ENCODE results near the gene AHCTF1.
"Not testable (repeated sequence)": the region's sequence is repeated elsewhere in the genome, so short reads cannot be mapped to it uniquely, and the experiment has no call there.

AHCTF1 gene

GRCh38 chr1:246921481-246921880, 10.3 kb downstream of the AHCTF1 start:
- no peak for ATAC-seq
- no peak for DNase-seq

DNA sequence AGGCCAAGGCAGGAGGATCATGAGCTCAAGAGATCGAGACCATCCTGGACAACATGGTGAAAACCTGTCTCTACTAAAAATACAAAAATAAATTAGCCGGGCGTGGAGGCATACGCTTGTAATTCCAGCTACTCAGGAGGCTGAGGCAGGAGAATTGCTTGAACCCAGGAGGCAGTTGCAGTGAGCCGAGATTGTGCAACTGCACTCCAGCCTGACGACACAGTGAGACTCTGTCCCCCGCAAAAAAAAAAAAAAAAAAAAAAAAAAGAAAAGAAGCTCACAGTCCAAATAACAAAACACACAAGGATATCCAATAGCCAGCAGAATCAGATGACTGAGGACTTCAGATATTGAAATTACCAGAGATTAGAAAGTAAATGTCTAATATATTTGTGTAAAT, 11.8 kb downstream of the AHCTF1 start:
- DNase-seq (no peak), ATAC-seq (no peak)

DNA sequence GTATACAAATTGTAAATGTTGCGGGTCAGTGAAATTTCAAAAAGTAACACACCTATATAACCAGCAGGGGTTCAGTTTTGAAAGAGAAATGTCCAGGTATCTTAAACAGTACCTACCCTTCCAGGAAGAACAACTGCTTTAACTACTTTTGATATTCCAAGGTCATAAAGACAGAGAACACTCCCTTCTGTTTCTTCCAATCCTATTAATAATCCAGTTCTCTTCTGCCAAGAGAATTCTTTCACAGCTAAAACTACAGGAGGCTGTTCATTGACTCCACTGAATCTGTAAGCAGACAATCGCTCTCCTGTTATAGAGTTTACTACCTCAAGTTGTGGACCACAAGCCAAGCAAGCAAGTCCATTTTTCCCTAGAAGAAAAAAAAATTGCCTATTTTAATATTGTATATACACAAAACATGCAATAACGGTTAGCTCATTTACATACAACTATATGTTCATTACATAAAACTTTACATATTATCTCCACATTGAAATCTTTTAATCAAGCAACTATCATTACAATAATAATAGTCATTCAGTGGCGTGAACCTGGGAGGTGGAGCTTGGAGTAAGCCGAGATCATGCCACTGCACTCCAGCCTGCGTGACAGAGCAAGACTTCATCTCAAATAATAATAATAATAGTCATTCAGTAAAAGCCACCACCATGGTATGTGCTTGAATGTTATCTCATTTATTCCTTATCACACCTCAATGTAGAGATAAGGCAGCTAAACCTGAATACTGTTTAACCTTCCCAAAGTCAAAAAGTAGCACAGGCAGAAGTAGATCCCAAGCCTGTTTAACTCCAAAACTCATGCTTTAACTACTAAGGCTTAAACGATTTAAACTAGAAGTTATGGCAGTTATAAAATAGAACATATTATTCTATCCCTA, 15.5 kb downstream of the AHCTF1 start:
- not testable (repeated sequence) for DNase-seq, ATAC-seq

DNA sequence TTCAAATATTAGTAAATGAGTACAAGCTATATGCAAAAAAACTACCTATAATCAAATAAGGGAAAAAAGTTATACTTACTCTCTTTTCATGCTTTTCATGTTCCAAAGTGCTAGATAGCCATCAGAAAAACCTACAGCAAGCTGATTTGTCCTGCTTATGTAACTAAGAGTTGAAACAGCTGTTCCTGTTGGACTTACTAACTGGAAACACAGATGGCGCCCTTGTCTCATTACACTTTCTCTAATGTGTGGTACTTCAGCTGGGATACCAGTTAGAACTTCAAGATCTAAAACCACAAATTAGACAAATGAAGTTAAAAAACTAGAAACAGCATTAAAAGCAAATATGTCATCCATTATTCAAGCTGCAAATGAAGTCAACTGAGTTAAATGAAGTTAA, 24.3 kb downstream of the AHCTF1 start:
- DNase-seq (no peak), ATAC-seq (no peak)

DNA sequence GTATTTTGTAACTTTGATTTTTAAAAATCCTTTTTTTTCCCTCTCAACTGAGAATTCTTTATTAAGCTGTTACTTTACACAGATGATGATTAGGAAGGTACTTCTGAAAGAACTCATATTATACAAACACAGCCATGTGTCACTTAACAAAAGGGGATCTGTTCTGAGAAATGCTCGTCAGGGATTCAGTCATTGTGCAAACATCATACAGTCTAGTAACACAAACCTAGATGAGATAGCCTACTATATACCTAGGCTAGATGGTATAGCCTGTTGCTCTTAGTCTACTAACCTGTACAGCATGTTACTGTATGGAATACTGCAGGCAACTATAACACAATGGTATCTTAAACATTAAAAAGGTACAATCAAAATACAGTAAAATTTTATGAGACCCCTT, 24.9 kb downstream of the AHCTF1 start:
- DNase-seq (no peak), ATAC-seq (no peak)

GRCh38 chr1:246901874-246902273, 29.9 kb downstream of the AHCTF1 start:
- ATAC-seq, result no peak

DNA sequence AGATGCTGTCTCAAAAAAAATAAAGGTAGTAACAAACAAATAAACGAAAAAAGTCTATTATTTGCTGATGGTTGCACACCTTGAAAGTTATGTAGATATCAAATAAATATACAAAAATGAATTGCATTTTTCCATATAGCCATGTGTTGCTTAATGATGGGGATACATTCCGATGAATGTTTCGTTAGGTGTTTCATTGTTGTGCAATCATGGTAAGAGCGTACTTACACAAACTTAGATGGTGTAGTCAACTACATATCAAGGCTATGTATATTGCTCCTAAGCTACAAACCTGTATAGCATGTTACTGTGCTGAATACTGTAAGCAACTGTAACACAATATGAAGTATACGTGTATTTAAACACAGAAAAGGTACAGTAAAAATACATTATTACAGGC, 34.4 kb downstream of the AHCTF1 start:
- ATAC-seq (no peak), DNase-seq (no peak)

More at GRCh38 chr1:246901874-246902273, 29.9 kb downstream of the AHCTF1 start:
- no peak for DNase-seq

DNA sequence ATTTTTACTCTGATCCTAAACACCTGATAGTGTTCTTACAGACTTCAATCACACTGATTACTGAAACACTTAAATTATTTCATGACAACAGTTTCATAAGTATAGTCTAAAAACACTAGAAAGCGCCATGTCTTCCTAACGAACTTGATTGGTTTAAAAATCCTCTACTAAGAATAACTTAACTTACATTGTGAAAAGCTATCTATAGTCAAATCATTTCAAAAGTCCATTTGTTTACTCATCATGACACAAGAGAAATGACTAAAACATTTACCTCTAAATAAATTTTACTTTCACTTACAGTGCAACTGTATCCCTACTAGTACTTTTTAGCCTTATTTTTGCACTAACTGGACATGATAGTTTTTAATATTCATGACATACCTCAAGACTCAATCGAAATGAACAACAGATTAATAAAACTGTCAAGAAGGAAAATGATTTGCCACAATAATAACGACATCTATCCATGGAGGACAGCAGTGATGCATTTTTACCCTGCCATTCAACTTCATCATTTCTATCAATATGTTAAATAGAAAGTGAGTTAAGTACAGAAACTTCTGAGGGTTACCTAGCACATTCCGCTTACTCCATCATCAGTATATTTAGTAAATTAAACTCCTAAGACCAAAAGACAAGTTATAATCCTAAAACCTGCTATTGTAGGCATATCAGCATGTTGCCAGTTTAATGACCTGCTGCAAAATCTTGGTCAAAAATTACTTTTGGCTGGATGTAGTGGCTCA, 38.4 kb downstream of the AHCTF1 start:
- ATAC-seq, result no peak
- no peak for DNase-seq

DNA sequence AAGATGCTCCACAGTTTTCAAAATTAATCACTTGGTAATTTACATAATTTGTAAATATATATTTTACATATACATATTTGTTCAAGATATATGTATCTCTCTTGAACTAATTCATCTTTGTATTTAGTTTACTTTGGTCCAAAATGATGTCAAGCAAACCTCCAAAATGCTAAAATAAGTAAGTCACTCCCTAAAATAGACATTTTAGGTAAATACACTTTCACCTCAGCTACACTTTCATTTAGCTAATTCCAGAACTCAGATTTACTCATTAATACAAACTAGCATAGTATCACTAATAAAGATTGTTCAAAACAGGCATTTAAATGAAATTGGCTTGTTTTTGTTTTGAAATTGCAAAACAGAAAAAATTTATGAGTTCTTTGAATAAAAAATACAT, 40.6 kb downstream of the AHCTF1 start:
- no peak for ATAC-seq
- no peak for DNase-seq

- ATAC-seq, result no peak
- no peak for DNase-seq
Measured at GRCh38 chr1:246888522-246888921, 43.2 kb downstream of the AHCTF1 start.

- not testable (repeated sequence) for ATAC-seq, DNase-seq
Measured at GRCh38 chr1:246885389-246885788, 46.4 kb downstream of the AHCTF1 start.

GRCh38 chr1:246878551-246878950, 53.2 kb downstream of the AHCTF1 start:
- ATAC-seq (no peak), DNase-seq (no peak)

GRCh38 chr1:246876431-246876830, 55.3 kb downstream of the AHCTF1 start:
- ATAC-seq, result no peak

DNA sequence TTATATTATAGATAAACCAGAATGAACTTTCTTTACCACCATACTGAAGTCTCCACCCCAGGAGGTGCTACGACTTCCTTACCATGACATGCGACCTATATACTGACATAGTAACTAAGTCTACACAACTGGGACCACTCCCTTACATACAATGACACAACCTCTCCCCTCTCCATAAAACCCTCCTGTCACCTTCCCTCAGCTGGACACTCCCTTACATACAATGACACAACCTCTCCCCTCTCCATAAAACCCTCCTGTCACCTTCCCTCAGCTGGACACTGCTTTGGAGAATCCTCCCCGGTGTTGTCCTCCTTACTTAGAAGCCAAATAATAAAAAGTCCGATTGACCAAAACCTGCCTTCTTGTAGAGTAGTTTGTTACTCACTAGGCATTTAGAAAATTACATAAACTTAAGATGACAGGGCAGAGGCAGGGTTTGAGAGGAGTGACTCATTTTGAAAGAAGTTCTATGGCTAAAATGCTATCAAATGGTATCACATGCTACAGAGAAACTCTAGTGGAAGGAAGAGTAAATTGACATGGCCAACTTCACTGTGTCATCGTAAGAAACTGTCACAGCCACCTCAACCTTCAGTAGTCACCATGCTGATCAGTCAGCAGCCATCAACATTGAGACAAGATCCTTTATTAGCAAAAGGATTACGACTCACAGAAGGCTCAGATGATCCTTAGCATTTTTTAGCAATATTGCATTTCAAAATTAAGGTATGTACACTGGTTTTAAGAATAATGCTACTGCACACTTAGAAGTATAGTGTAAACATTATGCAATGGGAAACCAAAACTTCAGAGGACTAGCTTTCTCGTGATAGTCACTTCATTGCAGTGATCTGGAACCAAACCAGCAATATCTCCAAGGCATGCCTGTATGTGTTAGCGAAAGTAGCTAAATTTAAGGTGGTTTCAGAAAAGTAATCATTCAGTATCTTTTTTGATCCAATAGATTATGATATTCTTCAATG, 56.4 kb downstream of the AHCTF1 start:
- DNase-seq (no peak), ATAC-seq (peak; percentile 92)

More at GRCh38 chr1:246876431-246876830, 55.3 kb downstream of the AHCTF1 start:
- no peak for DNase-seq

GRCh38 chr1:246865921-246866320, 65.8 kb downstream of the AHCTF1 start:
- no peak for ATAC-seq
- no peak for DNase-seq

- DNase-seq, ATAC-seq: not testable (repeated sequence)
Measured at GRCh38 chr1:246863791-246864190, 68.0 kb downstream of the AHCTF1 start.

GRCh38 chr1:246860401-246860800, 71.3 kb downstream of the AHCTF1 start:
- ATAC-seq (no peak), DNase-seq (no peak)

- DNase-seq (no peak), ATAC-seq (no peak)
Measured at GRCh38 chr1:246856371-246856770, 75.4 kb downstream of the AHCTF1 start.

DNA sequence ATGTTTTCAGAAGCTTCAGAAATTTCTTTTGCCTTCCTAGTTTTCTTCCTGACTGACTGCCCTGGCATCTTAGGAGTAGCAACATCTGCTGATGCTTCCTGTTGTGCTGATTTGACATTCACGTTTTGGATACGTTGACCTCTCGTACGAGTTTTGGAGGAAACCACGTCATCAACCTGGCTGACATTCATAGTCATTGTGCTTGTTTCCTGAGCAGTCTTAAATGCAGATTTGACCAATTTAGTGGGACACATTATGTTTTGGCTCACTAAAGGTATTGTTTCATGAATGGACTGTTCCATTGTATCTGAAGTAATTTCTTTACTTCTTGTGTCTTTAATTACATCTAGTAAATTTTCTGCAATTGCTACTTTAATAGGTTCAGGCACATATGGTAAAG, 81.1 kb downstream of the AHCTF1 start:
- not testable (repeated sequence) for DNase-seq, ATAC-seq

GRCh38 chr1:246843876-246844275, 87.9 kb downstream of the AHCTF1 start:
- no peak for ATAC-seq
- DNase-seq, result no peak

GRCh38 chr1:246840761-246841160, 91.0 kb downstream of the AHCTF1 start:
- not testable (repeated sequence) for DNase-seq, ATAC-seq

DNA sequence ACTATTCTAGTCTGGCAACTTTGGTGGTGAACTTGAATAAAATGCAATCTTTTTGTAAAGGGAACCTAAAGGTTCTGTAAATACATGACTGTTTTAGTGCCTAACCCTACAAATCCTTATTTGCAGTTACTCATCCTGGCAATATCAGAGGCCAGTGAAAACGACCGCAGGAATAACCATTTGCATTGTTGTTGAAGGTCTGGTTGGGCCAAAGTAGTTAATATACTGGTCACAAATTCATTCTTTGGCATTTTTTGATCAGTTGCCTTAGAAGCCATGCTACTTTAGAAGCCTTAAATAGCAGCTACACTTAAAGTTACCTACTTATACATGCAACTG, 93.7 kb downstream of the AHCTF1 start:
- DNase-seq (no peak), ATAC-seq (no peak)

Data from stimulated activated naive CD8-positive, alpha-beta T cell treated with anti-CD3 and anti-CD28 coated beads, Interleukin-15, Interleukin-2, amounts not matched to agents 100 U/mL and 50 U/mL, for 24 hours (primary cell).